B cell (primary cell): ENCODE measurements around the gene GNG11. TPM values are rescaled to one million over a fixed set of nuclear protein-coding genes. Genes with fewer than 3 reads are reported as not detected.
"Not testable (repeated sequence)": the region's sequence is repeated elsewhere in the genome, so short reads cannot be mapped to it uniquely, and the experiment has no call there.

Source experiments
- ATAC-seq: fragments of 200-7000 bp; cut with Tn5 transposase; one replicate; pipeline ENCODE4 v1.10.0; 2021; ENCODE audit warnings: low read depth, mild to moderate bottlenecking, moderate number of reproducible peaks, moderate library complexity
- CTCF ChIA-PET: fragments of 350-600 bp; sonication (Branson Sonifier 250); formaldehyde crosslinking; loops from one replicate; lab custom pipeline; 2021; ENCODE audit warnings: antibody characterized with exemption, inconsistent platforms; lab: Charles Lee
- POLR2A ChIA-PET: fragments of 350-600 bp; sonication (Branson Sonifier 250); formaldehyde crosslinking; loops from one replicate; lab custom pipeline; 2021; ENCODE audit warnings: antibody characterized with exemption; lab: Charles Lee
- DNase-seq: peaks from one replicate; pipeline ENCODE4 v3.0.0; 2013
- H2AFZ ChIP-seq: 2 replicates; pipeline ENCODE4 v1.6.1; 2012; ENCODE audit warnings: mild to moderate bottlenecking, low read depth, low read length; ENCODE audit not compliant: insufficient read depth, poor library complexity, severe bottlenecking
- H3K27ac ChIP-seq, 2 donors: 1 replicate in 1 of 2; 2 replicates in 1 of 2; pipeline ENCODE4 v1.5.1; 2012 to 2013; ENCODE audit warnings: low read length in 2 of 2, mild to moderate bottlenecking in 2 of 2, moderate library complexity in 1 of 2
- H3K27me3 ChIP-seq, 4 experiments: fragments of 200-600 bp in 1 of 4; sonication (generic) in 1 of 4; replicated peaks in 1 of 4; 1 replicate in 2 of 4; 2 replicates in 2 of 4; pipeline versions ENCODE4 v1.6.1 to v1.7.0; 2013 to 2016; ENCODE audit warnings: low read length in 3 of 4, mild to moderate bottlenecking in 2 of 4, mixed read lengths in 1 of 4, moderate library complexity in 1 of 4; ENCODE audit not compliant: insufficient read depth in 4 of 4, control insufficient read depth in 3 of 4; ENCODE audit errors: control extremely low read depth in 1 of 4
- H3K36me3 ChIP-seq, 2 experiments: replicated peaks in 1 of 2; 1 replicate in 1 of 2; 2 replicates in 1 of 2; pipeline versions ENCODE4 v1.6.1 to v1.7.1; 2013; ENCODE audit warnings: low read length in 1 of 2; ENCODE audit not compliant: insufficient read depth in 2 of 2, control insufficient read depth in 1 of 2; ENCODE audit errors: control extremely low read depth in 1 of 2, extremely low read depth in 1 of 2
- H3K4me1 ChIP-seq, 2 donors: fragments of 200-600 bp in 1 of 2; sonication (generic) in 1 of 2; 1 replicate in 1 of 2; 2 replicates in 1 of 2; pipeline versions ENCODE4 v1.5.1 to v1.6.1; 2013 to 2017; ENCODE audit warnings: low read length in 2 of 2; ENCODE audit not compliant: control insufficient read depth in 2 of 2, insufficient read depth in 2 of 2
- H3K4me2 ChIP-seq: replicated peaks from 2 replicates; pipeline ENCODE3; 2012; ENCODE audit warnings: mild to moderate bottlenecking, low read depth, low read length; ENCODE audit not compliant: poor library complexity, severe bottlenecking
- H3K4me3 ChIP-seq, 5 experiments: fragments of 200-600 bp in 1 of 5; sonication (generic) in 1 of 5; 1 replicate in 3 of 5; 2 replicates in 2 of 5; pipeline versions ENCODE4 v1.5.1 to v1.7.0; 2011 to 2016; ENCODE audit warnings: low read length in 4 of 5, mild to moderate bottlenecking in 4 of 5, low read depth in 2 of 5, control low read depth in 1 of 5, moderate library complexity in 1 of 5; ENCODE audit not compliant: insufficient read depth in 1 of 5; ENCODE audit errors: control extremely low read depth in 1 of 5, extremely low read depth in 1 of 5
- H3K79me2 ChIP-seq: fragments of 200-600 bp; sonication (generic); one replicate; pipeline ENCODE4 v1.6.0; 2016; ENCODE audit warnings: low read length; ENCODE audit not compliant: control insufficient read depth, insufficient read depth
- H3K9ac ChIP-seq: fragments of 200-600 bp; sonication (generic); 2 replicates; pipeline ENCODE4 v1.6.1; 2017; ENCODE audit warnings: mild to moderate bottlenecking, low read length, moderate library complexity
- H3K9me3 ChIP-seq, 3 donors: one replicate each; pipeline versions ENCODE4 v1.6.1 to v1.7.1; 2013; ENCODE audit warnings: low read length in 2 of 3; ENCODE audit not compliant: control insufficient read depth in 2 of 3, insufficient read depth in 1 of 3; ENCODE audit errors: control extremely low read depth in 1 of 3
- H4K20me1 ChIP-seq: 2 replicates; pipeline ENCODE4 v1.6.0; 2012; ENCODE audit warnings: mild to moderate bottlenecking, low read length; ENCODE audit not compliant: insufficient read depth, control insufficient read depth, poor library complexity, severe bottlenecking
- H3K27ac Mint-ChIP-seq: one replicate; pipeline ENCODE4 v1.8.0; 2021; ENCODE audit warnings: mixed read lengths
- H3K27me3 Mint-ChIP-seq: one replicate; pipeline ENCODE4 v1.8.0; 2021; ENCODE audit warnings: mixed read lengths
- H3K4me1 Mint-ChIP-seq: one replicate; pipeline ENCODE4 v1.8.0; 2021; ENCODE audit warnings: mixed read lengths
- H3K4me3 Mint-ChIP-seq: one replicate; pipeline ENCODE4 v1.8.0; 2021; ENCODE audit warnings: mixed read lengths
- H3K9me3 Mint-ChIP-seq: one replicate; pipeline ENCODE4 v1.8.0; 2022; ENCODE audit warnings: mixed read lengths; ENCODE audit not compliant: insufficient read depth
- WGBS: methylation state at CpG from one replicate; pipeline ENCODE4 v1.1.5; 2013; ENCODE audit warnings: missing lambda C conversion rate; ENCODE audit not compliant: insufficient coverage; 5-methylcytosine and 5-hydroxymethylcytosine counted together
- intact Hi-C: fragments of 100-400 bp; cut with micrococcal nuclease; formaldehyde crosslinking; loops from one replicate; pipeline ENCODE4 v1.10.0; 2022
- polyA plus RNA-seq: library from polyadenylated mRNA; depleted of rRNA; stranded (reverse); fragments of >200 nt; gene quantifications from 2 replicates; pipeline ENCODE4 v1.2.3, GENCODE V29; 2012
- total RNA-seq, 2 donors: library from RNA; stranded (reverse); fragments of 120-200 nt in 1 of 2; gene quantifications; 1 replicate in 1 of 2; 2 replicates in 1 of 2; pipeline versions ENCODE4 v1.2.3 to v1.2.4, GENCODE V29; 2013 to 2022

The GNG11 gene
- total and polyA plus RNA-seq, 2 donors (not counting 1 experiment from before 2014, with no cell fraction given), result 0.37 to 1.7 TPM

DNA sequence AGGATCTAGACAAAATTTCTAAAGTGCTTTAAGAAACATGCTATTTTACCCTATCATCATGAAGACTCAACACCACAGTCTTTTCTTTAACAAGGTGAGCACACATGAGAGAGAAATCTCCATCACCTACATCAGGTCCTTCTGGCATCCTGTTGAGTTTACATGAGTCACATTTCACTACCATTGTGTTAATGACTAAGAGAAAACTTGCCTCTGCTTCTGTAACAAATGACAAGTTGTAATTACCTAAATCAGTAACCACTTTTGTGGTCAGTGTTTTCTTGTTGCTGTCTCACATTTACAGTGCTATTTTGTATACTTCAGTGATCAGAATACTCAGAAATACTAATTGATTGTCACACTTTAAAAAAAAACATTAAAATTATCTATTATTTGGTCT lies 5.6 kb upstream of the GNG11 start:
- H3K9me3 Mint-ChIP-seq, H2AFZ ChIP-seq, H3K4me3 ChIP-seq: not testable (repeated sequence)

GRCh38 chr7:93916315-93916714 lies 5.2 kb upstream of the GNG11 start:
- H3K36me3 ChIP-seq, DNase-seq, intact Hi-C loops, H3K9ac ChIP-seq, H3K79me2 ChIP-seq, H4K20me1 ChIP-seq, H3K27ac Mint-ChIP-seq, H3K4me3 Mint-ChIP-seq, H3K4me2 ChIP-seq, H3K27me3 ChIP-seq, POLR2A ChIA-PET, H3K4me3 ChIP-seq, H3K4me1 ChIP-seq, H2AFZ ChIP-seq, H3K9me3 Mint-ChIP-seq, H3K4me1 Mint-ChIP-seq, H3K9me3 ChIP-seq, CTCF ChIA-PET, ATAC-seq, H3K27ac ChIP-seq: not testable (repeated sequence)
- H3K27me3 Mint-ChIP-seq, result peaks cover 13% of the 10 kb centered on the region
- no CpG with 5 or more reads among the region's 4 CpGs for WGBS

More for the DNA sequence above, 5.6 kb upstream of the GNG11 start:
- H3K4me1 Mint-ChIP-seq, H3K4me1 ChIP-seq, POLR2A ChIA-PET, H3K79me2 ChIP-seq, H3K27me3 Mint-ChIP-seq, intact Hi-C loops, CTCF ChIA-PET, H3K36me3 ChIP-seq, H3K9me3 ChIP-seq, H3K27ac Mint-ChIP-seq, H3K27me3 ChIP-seq, ATAC-seq, DNase-seq, H3K4me3 Mint-ChIP-seq, H4K20me1 ChIP-seq, H3K27ac ChIP-seq, H3K4me2 ChIP-seq, H3K9ac ChIP-seq: not testable (repeated sequence)
